Stromal cell of bone marrow (primary cell): Measurements from ENCODE around the gene MGST2.

Experiments used
- DNase-seq: peaks from one replicate; pipeline ENCODE4 v3.0.0-alpha.2; 2012; ENCODE audit warnings: low read depth

MGST2 gene

DNA sequence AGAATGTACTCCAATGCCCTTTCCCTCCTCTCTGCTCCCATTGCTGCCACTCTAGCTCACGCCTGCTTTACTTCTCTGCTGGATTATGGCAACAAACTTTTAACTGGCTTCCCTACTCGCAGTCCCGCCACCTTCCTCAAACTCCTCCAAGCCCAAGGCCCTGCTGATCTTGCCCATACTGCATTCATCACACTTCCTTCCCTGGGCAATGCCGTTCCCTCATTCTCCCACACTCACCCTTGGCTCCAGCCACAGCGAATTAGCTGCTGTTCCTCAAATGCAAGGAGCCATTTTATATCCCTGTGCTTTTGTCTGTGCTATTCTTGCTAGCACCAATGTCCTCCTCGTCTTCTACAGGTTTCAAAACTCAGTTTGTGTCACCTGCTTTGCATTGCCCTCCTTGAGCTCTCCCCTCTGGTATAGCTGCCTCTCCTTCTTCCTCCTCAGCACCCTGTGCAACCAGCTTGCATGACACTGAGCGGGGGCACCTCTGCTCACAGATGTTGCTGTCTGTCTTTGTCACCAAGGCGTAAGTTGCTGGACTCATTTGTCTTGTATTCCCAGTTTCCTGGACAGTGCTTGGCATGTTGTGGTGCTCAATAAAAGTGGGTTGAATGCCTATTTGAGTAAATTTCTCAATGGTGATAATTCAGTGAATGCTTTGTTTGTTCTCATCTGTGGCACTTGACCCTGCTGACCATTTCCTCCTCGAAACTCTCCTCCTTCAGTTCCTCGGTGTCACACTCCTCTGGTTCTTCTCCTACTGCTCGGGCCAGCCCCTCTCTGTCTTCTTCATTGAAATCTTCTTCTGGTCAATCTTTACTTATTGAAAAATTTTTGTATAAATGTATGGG lies 22.4 kb upstream of the MGST2 start:
- no peak for DNase-seq

DNA sequence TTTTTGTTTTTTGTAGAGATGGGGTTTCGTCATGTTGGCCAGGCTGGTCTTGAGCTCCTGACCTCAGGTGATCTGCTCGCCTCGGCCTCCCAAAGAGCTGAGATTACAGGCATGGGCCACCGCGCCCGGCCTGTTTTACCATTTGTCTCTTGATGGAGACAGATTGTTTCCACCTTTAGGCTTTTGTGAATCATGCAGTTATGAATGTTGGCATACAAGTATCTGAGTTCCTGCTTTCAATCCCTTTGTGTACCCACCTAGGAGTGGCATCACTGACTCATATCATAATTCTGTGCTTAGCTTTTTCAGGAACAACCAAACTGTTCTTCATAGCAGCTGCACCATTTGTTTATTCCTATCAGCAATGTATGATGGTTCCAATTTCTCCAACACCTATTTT lies 20.2 kb upstream of the MGST2 start:
- DNase-seq = no peak

DNA sequence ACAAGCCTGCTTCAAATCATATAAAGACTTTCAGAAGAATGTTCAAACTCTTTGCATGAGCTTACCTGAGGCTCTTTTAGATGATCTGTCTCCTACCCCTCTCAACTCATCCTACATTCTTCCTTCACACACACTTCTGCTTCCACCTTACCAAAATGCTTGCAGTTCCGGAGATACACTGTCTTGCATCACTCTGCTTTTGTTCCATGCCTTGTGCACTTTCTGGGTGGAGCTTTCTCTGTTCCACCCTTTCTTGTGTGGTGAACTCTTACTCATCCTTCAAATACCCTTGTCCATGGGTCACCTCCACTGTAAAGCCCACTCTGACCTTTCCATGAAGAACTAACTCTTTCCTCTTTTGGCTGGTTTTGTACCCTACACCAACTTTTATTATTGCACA lies 18.4 kb upstream of the MGST2 start:
- no peak for DNase-seq

DNA sequence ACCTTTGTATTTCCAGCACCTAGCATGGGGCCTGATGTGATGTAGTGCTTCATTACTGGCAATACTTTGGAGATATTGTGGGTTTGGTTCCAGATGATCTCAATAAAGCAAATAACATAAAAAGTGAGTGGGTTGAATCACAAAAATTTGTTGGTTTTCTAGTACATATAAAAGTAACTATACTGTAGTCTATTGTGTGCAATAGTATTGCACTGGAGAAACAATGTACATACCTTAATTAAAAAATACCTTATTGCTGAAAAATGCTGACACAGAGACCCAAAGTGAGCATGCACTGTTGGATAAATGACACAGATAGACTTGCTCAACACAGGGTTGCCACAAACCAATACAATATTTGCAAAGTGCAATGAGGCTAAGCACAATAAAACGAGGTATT lies 17.7 kb upstream of the MGST2 start:
- DNase-seq = no peak

DNA sequence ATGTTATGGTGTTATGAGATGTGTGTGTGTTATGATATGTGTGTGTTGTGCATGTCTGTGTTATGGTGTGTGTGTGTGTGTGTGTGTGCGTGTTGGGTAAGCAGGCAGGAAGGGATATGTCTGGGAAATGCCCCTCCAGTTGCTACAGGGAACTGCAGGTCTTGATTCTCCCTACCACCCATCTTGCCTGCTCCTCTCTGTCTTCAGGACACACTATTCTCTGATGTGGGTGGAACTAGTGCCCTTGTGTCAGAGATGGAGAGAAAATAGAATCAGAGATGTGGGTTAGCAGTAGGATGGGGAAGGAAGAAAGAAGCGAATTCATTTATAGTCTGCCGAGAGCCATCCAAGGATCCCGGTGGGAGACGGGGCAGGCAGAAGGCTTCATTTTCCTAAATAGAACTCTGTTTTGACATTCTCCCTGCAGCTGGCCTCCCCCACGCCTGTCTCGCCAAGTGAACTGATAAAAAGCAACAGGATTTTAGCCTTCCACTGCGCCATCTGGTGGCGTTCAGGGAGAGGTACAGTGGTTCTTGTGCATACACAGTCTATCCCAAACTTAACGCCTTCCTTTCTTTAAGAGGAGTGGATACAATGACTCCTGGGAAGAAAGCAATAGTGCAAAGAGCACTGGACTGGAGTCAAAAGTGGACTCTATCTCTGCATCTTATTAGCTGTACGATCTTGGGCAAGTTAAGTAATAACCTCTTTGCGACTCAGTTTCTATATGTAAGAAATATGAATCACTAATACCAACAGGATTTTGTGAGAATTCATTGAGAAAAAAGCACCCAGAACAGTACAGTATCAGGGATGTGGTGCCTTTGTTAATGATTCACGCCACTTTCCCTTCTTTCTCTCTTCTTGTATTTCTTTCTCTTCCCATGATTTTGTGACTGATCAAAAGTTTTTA lies 14.1 kb upstream of the MGST2 start:
- peak; percentile 65 for DNase-seq

DNA sequence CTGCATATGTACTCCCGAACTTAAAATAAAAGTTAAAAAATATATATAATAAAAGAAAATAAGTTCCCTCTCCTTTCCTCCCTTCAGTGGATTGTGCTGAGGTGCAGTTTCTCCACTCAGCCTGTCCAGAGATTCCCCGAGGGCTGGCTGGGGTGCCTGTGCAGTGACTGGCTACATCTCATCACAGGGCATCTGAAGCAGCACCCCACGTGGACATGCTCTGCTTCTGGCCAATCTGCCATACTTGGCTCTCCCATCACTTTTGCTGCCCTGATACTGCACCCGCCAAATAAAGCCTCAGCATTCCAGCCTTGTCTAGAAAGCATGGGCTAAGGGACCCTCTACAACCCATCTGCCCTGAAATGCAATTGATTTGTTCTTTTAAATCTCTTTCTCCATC lies 11.1 kb upstream of the MGST2 start:
- DNase-seq = no peak

DNA sequence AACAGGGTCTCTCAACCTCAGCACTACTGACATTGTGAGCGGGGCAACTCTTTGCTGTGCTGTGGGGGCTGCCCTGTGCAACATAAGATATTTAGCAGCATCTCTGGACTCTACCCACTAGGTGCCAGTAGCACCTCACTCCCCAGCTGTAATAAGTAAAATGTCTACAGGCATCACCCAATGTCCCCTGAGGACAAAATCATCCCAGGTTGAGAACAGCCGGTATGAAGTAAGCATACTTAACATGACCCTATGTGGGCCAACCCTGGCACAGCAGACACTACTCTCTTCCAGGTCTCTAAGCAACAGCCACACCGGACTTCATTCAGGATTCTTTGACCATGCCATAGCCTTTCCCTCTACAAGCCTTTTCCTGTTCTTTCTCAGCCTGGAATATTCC lies 10.5 kb upstream of the MGST2 start:
- DNase-seq = no peak

DNA sequence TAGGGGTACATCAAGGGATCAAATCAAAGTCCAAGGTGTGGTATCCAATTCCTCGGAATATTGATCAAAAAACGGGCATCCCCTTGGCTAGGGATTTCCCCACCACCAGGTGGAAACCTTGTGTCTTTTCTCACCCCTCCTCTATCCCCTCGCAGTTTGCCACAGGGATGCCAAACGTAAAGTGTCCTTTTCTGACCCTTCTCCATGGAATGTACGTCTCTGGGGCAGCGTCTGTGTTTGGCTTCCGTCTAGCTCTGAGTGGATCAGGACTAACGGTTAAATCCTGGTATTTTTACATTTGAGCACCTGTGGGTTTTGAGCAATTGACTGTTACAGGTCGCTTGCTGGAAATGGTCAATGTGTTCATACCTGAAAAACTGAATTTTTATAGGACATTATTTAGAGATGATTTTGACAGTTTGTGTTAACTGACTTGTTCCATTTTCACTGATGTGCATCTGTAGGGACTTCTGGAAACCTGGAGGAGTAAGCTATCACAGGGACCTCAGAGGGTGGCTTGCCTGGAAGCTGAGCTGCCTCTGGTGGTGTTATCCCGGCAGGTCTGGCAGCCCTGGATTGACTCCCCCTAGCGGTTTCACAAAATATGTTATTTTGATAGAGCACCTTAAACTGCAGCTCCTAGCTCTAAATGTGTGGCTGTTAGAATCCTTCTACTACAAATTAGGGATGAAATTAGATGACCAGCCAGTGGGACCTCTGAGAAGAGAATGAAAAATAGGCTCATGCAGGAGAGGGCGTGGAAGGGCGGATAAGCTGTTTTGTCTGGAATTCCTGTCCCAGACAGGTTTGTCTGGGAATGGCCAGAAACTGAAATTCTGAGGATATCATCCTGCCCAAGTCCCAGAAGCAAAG lies 8.8 kb upstream of the MGST2 start:
- DNase-seq = no peak

DNA sequence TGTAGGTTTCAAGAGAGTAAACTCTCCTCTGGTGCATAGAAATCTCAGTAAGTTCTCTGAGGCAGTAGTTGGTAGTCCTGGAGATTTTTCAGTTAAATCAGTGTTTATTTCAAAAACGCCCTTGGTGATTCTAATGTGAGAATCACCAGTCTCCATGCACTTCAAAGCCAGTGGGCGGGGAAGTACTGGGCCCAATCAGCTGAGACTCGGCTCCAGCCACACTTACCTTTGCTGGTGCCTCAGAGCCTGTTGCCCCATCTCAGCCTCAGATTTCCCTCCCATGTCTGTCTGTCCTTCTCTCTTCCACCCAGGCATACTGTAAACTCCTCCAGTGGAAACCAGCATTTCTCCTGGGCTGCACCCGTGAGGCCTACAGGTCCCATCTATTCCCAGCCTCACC lies 7.4 kb upstream of the MGST2 start:
- DNase-seq = no peak

DNA sequence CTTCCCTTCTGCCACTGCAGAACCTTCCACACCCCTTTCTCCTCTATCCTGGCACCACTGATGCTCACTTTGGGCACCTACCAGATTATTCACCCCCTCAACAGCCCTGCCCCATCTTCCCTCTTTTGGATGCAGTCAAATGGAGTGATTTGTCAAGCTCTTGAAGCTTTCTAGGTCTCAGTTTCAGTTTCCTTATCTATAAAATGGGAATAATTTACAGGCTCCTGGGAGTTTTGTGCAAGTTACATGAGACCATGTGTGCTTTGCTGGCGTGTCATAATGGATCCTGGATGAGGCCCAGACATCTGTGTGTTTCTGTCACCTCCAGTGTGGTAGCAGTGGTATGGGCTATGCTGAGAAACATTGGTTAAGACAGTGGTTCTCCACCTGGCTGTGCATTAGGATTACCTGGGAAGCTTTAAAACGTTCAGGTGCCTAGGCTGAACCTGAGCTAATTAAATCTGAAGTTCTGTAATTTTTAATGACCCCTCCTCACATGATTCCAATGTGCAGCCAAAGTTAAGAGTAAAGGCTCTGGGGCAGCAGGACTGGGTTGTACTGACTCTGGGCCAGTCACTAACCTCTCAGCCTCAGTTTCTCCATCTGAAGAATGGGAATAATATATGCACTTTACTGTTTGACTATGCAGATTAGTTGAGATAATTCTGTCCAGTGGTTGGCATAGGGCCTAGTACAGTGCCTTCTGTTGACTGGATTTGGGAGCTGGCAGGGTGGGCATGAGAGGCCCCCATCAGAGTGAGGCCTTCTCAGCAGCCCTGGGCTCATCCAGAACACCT lies 6.8 kb upstream of the MGST2 start:
- DNase-seq = no peak

DNA sequence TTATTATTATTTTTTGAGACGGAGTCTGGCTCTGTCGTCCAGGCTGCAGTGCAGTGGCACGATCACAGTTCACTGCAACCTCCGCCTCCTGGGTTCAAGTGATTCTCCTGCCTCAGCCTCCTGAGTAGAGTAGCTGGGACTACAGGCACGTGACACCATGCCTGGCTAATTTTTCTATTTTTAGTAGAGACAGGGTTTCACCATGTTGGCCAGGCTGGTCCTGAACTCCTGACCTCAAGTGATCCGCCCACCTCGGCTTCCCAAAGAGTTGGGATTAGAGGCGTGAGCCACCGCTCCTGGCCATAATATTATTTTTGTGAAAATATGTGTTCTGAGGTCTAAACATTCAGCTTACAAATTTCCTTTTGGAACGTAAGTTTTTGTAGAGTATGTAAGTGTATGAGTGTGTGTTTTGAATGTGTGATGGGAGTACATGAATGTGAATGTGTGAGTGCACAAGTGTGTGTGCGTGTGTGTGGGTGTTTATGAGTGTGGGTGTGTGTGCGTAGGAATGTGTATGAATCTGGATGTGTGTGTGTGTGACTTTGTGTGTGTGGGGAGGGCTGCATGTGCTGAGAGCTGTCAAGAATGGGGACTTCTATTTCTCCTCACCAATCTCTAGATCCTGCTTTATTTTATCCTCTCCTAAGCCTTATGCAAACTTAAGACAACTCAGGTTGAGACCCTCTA lies 5.7 kb upstream of the MGST2 start:
- DNase-seq = no peak

DNA sequence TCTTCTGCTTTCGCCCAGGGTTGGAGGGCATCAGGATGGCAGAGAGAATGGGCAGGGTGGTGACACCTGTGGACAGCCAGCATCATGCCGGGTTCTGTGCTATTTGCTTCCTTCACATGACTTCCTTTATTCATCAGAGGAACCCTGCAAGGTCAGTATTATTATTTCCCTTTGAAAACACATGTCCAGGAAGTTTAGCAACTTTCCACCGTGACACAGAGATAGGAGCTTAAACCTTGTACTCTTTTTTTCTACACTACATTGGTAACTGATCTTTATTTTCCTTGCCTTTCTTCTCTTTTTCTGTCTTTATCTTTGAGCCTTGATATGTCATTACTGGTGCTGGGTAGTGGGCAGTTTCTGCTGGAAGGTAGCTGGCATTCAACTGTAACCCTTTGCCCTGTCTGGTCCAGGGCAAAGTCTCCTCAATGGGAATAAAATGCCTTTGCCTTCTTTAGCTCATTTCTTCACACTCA lies 5.0 kb upstream of the MGST2 start:
- no peak for DNase-seq

DNA sequence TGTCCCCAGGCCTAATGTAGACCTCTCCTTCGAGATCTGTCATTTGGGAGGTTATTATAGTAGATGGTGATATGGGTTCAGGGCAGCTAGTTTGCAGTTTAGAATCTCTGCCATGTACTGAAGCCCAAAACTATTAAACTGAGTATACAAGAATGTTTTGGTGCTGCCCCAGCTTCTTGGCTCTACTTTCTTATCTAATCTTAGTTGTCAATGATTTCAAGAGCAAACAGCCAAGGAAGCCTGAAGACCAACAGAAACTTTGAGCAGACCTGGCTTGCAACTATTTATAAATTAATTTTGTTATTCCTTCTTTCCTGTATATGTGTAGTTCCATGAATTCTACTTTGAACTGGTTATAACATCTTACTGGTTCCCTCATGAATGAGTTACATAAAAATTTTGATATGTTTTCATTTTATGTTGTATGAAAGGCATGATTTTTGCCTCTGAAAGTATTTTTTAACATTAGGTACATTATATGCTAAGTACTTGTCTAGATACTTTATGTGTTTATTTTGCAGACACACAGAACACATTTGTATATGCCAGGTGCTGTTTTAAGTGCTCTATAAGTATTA lies 2.0 kb upstream of the MGST2 start:
- DNase-seq = no peak

DNA sequence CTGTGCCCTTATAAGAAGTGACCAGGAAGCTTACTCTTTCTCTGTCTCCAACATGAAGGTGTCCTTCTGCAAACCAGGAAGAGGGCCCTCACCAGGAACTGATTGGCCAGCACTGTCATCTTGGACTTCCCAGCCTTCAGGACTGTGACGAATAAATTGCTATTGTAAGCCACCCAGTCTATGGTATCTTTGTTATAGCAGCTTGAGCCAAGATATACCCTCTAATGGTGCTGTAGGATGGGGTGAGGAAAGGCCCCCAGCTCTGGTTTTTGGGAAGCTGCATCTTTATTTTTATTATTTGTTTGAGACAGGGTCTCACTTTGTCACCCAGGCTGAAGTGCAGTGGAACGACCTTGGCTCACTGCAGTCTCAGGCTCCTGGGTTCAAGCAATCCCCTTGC lies 1.2 kb upstream of the MGST2 start:
- no peak for DNase-seq

DNA sequence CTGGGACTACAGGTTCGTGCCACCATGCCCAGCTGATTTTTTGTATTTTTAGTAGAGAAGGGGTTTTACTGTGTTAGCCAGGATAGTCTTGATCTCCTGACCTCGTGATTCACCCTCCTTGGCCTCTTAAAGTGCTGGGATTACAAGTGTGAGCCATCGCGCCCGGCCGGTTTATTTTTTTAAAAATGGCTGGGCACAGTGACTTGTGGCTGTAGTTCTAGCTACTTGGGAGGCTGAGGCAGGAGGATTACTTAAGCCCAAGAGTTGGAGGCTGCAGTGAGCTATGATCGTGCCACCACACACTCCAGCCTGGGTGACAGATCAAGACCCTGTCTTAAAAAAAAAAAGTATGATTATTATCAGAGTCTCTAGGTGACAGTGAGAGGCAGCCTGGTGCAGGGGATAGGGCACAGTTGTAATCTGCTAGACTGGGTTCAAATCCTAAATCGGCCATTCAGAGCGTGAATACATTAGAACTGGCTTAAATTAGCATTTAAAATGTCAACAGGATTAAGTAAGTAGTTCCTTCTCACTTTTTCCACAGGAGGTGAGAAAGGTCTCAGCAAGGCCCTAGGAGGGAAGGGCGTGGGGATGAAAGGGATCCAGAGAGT lies 435 bp upstream of the MGST2 start:
- DNase-seq = no peak

DNA sequence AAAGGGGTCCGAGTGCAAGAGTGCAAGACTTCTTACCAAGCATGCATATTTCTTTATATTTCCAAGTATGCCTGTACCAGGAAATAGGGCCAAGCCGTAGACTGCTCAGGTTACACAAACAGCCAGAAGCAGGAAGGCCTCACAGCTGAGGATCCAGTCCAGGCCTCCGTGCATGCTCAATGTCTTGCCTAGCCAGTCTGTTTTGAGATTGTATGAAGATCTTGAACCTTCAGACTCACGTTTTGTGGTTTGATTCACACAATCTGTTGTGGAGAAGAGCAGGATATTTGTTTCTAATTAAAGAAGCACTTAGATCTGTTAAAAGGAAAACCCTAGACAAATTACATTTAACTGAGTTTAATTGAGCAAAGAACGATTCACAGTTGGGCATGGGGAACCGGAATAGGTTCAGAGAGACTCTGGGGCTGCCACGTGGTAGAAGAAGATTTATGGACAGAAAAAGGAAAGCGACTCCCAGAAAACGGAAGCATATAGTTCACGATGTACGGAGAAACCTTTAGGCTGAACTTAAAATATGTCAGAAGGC lies 1.2 kb downstream of the MGST2 start:
- DNase-seq = no peak

DNA sequence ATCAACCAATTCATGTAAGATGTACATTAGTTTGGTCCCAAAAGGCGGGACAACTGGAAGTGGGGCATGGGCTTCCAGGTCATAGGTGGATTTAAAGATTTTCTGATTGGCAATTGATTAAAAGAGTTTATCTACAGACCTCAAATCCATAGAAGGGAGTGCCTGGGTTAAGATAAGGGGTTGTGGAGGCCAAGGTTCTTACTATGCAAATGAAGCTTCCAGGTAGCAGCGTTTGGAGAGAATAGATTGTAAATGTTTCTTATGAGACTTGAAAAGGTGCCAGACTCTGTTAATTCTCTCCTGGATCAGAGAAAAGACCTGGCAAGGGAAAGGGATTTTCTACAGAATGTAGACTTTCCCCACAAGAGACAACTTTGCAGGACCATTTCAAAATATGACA lies 2.4 kb downstream of the MGST2 start:
- no peak for DNase-seq

DNA sequence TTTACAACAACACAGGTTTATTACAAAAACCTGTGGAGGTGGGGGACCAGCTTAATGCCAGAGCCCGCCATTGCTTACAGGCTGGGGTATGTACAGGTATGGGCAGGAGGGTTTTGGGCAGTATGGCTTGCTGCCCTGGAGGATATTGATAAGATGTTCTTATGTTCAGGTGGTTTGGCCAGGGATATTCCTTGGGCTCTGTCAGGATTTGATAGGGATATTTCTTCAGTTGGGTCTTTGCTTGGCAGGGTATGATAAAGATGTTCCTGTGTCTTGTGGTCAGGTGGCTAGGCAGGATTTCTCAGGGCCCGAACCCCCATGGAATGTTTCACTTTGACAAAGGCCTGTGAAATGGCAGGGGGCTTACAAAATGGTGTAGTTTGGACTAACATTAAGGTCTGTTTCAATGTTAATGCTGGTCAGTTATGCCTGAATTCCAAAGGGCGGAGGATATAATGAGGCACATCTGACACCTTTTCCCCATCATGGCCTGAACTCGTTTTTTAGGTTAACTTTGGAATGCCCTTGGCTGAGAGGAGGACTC lies 3.1 kb downstream of the MGST2 start:
- DNase-seq = no peak

DNA sequence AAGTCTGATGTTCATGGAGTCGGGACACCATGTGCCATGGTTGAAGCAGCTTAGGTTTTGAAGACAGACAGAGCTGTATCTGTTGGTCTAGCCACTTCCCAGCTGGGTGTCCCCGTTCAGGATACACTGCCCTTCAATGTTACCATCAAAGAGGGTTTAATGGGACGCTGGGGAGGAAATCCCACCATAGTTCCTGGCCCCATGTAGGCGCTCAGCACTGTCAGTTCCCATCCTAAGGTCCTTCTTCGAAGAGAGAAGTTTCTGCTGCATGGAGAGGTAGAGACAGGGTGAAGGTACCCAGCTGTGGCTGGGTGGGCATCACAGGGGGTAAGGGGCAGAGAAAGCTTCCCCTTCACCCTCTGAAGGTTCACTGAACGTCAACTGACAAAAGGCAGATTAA lies 3.7 kb downstream of the MGST2 start:
- no peak for DNase-seq
